ENCODE measurements around the gene TRAF3IP3. TPM values are rescaled to one million over a fixed set of nuclear protein-coding genes. Genes with fewer than 3 reads are reported as not detected.

TRAF3IP3 gene
- total and polyA plus RNA-seq, 2 of the 13 experiments (the other 11 are each of a cell fraction or from before 2014, with no cell fraction given): not detected

DNA sequence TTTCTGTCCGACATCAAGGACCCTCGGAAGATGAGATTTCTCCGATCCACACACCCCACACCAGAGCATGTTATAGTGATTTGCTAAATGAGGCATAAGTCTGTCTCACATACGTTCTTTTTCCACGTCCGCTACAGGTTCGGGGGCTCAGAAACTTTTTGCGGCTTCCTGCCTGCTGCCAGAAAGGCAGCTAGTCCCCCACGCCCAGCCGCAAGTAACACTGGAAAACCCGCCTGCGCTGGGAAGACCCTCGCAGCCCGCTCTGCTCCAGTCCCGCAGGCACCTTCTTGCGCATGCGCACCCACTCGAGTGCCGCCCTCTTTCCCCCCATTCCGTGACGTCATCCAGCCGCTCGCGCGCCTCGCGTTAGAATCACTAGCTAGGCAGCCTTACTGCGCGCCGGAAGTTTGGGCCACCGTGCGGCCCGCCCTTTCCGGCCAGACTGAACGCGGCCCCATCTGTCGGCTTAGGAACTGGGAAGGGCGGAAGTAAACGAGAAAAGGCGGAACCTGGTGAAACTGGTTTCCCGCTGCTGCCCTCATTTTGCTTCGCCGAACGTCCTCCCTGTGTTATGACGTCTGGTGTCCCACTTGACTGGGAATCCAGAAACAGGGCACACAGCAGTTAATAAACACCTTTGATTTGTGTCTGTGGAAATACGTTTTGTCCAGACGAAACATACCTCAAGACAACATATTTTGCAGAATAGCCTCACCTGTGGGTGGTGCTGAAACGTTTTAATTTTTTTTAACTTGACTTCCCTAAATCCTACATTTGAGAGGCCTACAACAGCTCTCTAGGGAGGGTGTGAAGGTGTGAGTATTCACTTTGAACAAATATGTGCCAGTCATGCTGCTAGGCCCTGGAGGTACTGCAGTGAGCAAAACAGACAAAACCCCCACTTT is 28.7 kb downstream of the TRAF3IP3 start, which contains the start of gene C1orf74 (continued):
- TF ChIP-seq, protein P1, sequence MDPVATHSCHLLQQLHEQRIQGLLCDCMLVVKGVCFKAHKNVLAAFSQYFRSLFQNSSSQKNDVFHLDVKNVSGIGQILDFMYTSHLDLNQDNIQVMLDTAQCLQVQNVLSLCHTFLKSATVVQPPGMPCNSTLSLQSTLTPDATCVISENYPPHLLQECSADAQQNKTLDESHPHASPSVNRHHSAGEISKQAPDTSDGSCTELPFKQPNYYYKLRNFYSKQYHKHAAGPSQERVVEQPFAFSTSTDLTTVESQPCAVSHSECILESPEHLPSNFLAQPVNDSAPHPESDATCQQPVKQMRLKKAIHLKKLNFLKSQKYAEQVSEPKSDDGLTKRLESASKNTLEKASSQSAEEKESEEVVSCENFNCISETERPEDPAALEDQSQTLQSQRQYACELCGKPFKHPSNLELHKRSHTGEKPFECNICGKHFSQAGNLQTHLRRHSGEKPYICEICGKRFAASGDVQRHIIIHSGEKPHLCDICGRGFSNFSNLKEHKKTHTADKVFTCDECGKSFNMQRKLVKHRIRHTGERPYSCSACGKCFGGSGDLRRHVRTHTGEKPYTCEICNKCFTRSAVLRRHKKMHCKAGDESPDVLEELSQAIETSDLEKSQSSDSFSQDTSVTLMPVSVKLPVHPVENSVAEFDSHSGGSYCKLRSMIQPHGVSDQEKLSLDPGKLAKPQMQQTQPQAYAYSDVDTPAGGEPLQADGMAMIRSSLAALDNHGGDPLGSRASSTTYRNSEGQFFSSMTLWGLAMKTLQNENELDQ (CRISPR knock-in tag; IDR thresholded peaks at IDR 0.05; ENCODE audit: borderline replicate concordance): no peak
- TF ChIP-seq ZNF510 (CRISPR knock-in tag; IDR thresholded peaks at IDR 0.05; ENCODE audit: low read depth) (no peak), ZNF143 (CRISPR knock-in tag; IDR thresholded peaks at IDR 0.05) (no peak; the same call in 1 of the 2 replicates), AKAP8 (CRISPR knock-in tag; IDR thresholded peaks at IDR 0.05) (no peak), ZNF703 (CRISPR knock-in tag; IDR thresholded peaks at IDR 0.05; ENCODE audit: borderline replicate concordance) (no peak), FOXA1 (IDR thresholded peaks at IDR 0.05) (no peak), FOXA1 (CRISPR knock-in tag; IDR thresholded peaks at IDR 0.05) (no peak), ZNF792 (CRISPR knock-in tag; IDR thresholded peaks at IDR 0.05) (peak; percentile 27; the same call in 1 of the 2 replicates), ZNF607 (CRISPR knock-in tag; IDR thresholded peaks at IDR 0.05; ENCODE audit: borderline replicate concordance) (no peak), TBL1XR1 (IDR thresholded peaks at IDR 0.05; ENCODE audit: borderline replicate concordance, low read length, partially characterized antibody) (peak; percentile 67), HNF4A (CRISPR knock-in tag; IDR thresholded peaks at IDR 0.05) (no peak), MEIS1 (CRISPR knock-in tag; IDR thresholded peaks at IDR 0.05; ENCODE audit: borderline replicate concordance) (0 out of 2 replicates have a peak, but pooled peaks have one; percentile 9), HES4 (CRISPR knock-in tag; IDR thresholded peaks at IDR 0.05; ENCODE audit: borderline replicate concordance) (no peak), SP4 (CRISPR knock-in tag; IDR thresholded peaks at IDR 0.05) (peak; percentile 62), KMT2A (CRISPR knock-in tag; IDR thresholded peaks at IDR 0.05) (no peak)
- TF ChIP-seq, protein P2, sequence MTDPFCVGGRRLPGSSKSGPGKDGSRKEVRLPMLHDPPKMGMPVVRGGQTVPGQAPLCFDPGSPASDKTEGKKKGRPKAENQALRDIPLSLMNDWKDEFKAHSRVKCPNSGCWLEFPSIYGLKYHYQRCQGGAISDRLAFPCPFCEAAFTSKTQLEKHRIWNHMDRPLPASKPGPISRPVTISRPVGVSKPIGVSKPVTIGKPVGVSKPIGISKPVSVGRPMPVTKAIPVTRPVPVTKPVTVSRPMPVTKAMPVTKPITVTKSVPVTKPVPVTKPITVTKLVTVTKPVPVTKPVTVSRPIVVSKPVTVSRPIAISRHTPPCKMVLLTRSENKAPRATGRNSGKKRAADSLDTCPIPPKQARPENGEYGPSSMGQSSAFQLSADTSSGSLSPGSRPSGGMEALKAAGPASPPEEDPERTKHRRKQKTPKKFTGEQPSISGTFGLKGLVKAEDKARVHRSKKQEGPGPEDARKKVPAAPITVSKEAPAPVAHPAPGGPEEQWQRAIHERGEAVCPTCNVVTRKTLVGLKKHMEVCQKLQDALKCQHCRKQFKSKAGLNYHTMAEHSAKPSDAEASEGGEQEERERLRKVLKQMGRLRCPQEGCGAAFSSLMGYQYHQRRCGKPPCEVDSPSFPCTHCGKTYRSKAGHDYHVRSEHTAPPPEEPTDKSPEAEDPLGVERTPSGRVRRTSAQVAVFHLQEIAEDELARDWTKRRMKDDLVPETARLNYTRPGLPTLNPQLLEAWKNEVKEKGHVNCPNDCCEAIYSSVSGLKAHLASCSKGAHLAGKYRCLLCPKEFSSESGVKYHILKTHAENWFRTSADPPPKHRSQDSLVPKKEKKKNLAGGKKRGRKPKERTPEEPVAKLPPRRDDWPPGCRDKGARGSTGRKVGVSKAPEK (CRISPR knock-in tag; IDR thresholded peaks at IDR 0.05; ENCODE audit: borderline replicate concordance): no peak
- TF ChIP-seq, protein P3, sequence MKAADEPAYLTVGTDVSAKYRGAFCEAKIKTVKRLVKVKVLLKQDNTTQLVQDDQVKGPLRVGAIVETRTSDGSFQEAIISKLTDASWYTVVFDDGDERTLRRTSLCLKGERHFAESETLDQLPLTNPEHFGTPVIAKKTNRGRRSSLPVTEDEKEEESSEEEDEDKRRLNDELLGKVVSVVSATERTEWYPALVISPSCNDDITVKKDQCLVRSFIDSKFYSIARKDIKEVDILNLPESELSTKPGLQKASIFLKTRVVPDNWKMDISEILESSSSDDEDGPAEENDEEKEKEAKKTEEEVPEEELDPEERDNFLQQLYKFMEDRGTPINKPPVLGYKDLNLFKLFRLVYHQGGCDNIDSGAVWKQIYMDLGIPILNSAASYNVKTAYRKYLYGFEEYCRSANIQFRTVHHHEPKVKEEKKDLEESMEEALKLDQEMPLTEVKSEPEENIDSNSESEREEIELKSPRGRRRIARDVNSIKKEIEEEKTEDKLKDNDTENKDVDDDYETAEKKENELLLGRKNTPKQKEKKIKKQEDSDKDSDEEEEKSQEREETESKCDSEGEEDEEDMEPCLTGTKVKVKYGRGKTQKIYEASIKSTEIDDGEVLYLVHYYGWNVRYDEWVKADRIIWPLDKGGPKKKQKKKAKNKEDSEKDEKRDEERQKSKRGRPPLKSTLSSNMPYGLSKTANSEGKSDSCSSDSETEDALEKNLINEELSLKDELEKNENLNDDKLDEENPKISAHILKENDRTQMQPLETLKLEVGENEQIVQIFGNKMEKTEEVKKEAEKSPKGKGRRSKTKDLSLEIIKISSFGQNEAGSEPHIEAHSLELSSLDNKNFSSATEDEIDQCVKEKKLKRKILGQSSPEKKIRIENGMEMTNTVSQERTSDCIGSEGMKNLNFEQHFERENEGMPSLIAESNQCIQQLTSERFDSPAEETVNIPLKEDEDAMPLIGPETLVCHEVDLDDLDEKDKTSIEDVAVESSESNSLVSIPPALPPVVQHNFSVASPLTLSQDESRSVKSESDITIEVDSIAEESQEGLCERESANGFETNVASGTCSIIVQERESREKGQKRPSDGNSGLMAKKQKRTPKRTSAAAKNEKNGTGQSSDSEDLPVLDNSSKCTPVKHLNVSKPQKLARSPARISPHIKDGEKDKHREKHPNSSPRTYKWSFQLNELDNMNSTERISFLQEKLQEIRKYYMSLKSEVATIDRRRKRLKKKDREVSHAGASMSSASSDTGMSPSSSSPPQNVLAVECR (CRISPR knock-in tag; IDR thresholded peaks at IDR 0.05; ENCODE audit: borderline replicate concordance): peak; percentile 32; the same call in 1 of the 2 replicates
- TF ChIP-seq, protein P4, sequence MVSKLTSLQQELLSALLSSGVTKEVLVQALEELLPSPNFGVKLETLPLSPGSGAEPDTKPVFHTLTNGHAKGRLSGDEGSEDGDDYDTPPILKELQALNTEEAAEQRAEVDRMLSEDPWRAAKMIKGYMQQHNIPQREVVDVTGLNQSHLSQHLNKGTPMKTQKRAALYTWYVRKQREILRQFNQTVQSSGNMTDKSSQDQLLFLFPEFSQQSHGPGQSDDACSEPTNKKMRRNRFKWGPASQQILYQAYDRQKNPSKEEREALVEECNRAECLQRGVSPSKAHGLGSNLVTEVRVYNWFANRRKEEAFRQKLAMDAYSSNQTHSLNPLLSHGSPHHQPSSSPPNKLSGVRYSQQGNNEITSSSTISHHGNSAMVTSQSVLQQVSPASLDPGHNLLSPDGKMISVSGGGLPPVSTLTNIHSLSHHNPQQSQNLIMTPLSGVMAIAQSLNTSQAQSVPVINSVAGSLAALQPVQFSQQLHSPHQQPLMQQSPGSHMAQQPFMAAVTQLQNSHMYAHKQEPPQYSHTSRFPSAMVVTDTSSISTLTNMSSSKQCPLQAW (CRISPR knock-in tag; IDR thresholded peaks at IDR 0.05): no peak

Data from HepG2 (cell line).